Activated T-helper 1 cell treated with anti-CD3 and anti-CD28 coated beads, Interleukin-12 subunit alpha, Interleukin-12 subunit beta, Interleukin-2, Interleukin-4 antibody, amounts not matched to agents 30 ng/mL and 10 ng/mL and 1 ng/mL, durations not matched to agents 14 hours and 24 hours and 36 hours (primary cell): Measurements from ENCODE around the gene PLET1. TPM values are rescaled to one million over a fixed set of nuclear protein-coding genes. Genes with fewer than 3 reads are reported as not detected.

Source experiments
- DNase-seq: peaks from one replicate; pipeline ENCODE4 v3.0.0; 2021; ENCODE audit warnings: low spot score
- H3K27ac Mint-ChIP-seq: one replicate; pipeline ENCODE4 v1.8.0; 2021; ENCODE audit warnings: mild to moderate bottlenecking, mixed read lengths
- H3K27me3 Mint-ChIP-seq: one replicate; pipeline ENCODE4 v1.8.0; 2022; ENCODE audit warnings: mild to moderate bottlenecking, moderate library complexity, mixed read lengths; ENCODE audit not compliant: insufficient read depth
- H3K36me3 Mint-ChIP-seq: one replicate; pipeline ENCODE4 v1.8.0; 2021; ENCODE audit warnings: low read depth, mixed read lengths
- H3K4me1 Mint-ChIP-seq: one replicate; pipeline ENCODE4 v1.8.0; 2021; ENCODE audit warnings: low read depth, mixed read lengths
- H3K4me3 Mint-ChIP-seq: one replicate; pipeline ENCODE4 v1.8.0; 2021; ENCODE audit warnings: mild to moderate bottlenecking, moderate library complexity, mixed read lengths
- H3K9me3 Mint-ChIP-seq: one replicate; pipeline ENCODE4 v1.8.0; 2021; ENCODE audit warnings: mixed read lengths
- intact Hi-C: fragments of 100-400 bp; cut with micrococcal nuclease; formaldehyde crosslinking; loops from one replicate; pipeline ENCODE4 v1.15.1; 2024
- total RNA-seq: library from RNA; stranded (reverse); gene quantifications from 2 replicates; pipeline ENCODE4 v1.2.3, GENCODE V29; 2022

The PLET1 gene
- total RNA-seq, 1 donor from 2014 or later: not detected

GRCh38 chr11:112279901-112280267 lies 19.2 kb upstream of the PLET1 start:
- Mint-ChIP-seq H3K4me3 (peak overlapping the region; percentile 85), H3K4me1 (peaks cover 39% of the 10 kb centered on the region), H3K36me3 (no peaks in the 10 kb centered on the region), H3K9me3 (no peaks in the 10 kb centered on the region), H3K27me3 (peaks cover 4% of the 10 kb centered on the region), H3K27ac (no peak overlapping the region)
- DNase-seq: peak; percentile 60
- intact Hi-C loops: loop anchor here (1.0 to 10.0 kb wide), 7 partner anchors 54 to 405 kb away; partner anchors contain the start of genes ALG9, CFAP68, DLAT and FDXACB1

DNA sequence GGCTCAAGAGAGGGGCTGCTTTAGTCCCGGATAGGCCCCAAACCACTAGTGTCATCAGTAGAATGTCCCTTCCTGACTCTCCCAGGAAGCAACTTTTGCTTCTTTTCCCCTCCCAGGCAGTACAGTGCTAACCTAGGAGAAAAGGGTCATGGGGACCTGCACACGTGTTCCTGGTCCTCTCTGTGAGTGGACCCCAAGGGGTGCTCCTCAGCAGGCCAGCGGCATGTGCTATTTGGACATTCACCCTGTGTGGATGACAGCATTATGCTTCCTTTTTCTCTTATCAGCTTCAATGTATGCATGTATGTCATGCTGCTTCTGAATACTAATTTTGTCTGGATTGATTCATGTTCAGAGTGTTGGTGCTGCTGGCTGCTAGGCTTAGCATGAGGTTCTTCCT lies 18.1 kb upstream of the PLET1 start:
- H3K9me3 Mint-ChIP-seq: no peaks in the 10 kb centered on the region
- no peak for DNase-seq
- intact Hi-C loops: no loop called here
- peaks cover 4% of the 10 kb centered on the region for H3K27me3 Mint-ChIP-seq
- no peaks in the 10 kb centered on the region for H3K36me3 Mint-ChIP-seq
- H3K4me3 Mint-ChIP-seq: no peak overlapping the region
- peaks cover 39% of the 10 kb centered on the region for H3K4me1 Mint-ChIP-seq
- no peak overlapping the region for H3K27ac Mint-ChIP-seq

DNA sequence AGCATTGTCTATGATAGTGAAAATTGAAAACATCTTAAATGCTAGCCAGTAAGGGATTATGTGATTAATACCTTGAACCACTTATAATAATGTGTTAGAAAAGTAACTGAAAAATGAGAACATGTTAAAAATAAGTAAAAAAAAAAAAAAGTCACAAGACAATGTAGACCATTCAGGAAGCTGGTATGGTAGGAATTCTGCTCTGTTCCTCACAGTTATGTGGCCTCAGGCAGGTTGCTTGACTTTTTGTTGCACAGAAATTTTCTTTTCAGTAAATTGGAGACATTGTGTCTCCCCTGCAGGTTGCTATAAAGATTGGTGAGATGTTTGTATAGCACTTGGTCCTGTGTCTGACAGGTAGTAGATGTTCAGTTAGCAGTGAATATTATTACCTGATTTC lies 17.3 kb upstream of the PLET1 start:
- H3K36me3 Mint-ChIP-seq: no peaks in the 10 kb centered on the region
- peaks cover 39% of the 10 kb centered on the region for H3K4me1 Mint-ChIP-seq
- intact Hi-C loops: no loop called here
- no peak for DNase-seq
- no peak overlapping the region for H3K4me3 Mint-ChIP-seq
- no peaks in the 10 kb centered on the region for H3K9me3 Mint-ChIP-seq
- peaks cover 4% of the 10 kb centered on the region for H3K27me3 Mint-ChIP-seq
- no peak overlapping the region for H3K27ac Mint-ChIP-seq

GRCh38 chr11:112277029-112277428 lies 16.4 kb upstream of the PLET1 start:
- Mint-ChIP-seq H3K27ac (no peak overlapping the region), H3K4me3 (no peak overlapping the region), H3K9me3 (no peaks in the 10 kb centered on the region), H3K4me1 (peaks cover 30% of the 10 kb centered on the region), H3K27me3 (peaks cover 4% of the 10 kb centered on the region), H3K36me3 (no peaks in the 10 kb centered on the region)
- DNase-seq: no peak
- intact Hi-C loops: no loop called here

DNA sequence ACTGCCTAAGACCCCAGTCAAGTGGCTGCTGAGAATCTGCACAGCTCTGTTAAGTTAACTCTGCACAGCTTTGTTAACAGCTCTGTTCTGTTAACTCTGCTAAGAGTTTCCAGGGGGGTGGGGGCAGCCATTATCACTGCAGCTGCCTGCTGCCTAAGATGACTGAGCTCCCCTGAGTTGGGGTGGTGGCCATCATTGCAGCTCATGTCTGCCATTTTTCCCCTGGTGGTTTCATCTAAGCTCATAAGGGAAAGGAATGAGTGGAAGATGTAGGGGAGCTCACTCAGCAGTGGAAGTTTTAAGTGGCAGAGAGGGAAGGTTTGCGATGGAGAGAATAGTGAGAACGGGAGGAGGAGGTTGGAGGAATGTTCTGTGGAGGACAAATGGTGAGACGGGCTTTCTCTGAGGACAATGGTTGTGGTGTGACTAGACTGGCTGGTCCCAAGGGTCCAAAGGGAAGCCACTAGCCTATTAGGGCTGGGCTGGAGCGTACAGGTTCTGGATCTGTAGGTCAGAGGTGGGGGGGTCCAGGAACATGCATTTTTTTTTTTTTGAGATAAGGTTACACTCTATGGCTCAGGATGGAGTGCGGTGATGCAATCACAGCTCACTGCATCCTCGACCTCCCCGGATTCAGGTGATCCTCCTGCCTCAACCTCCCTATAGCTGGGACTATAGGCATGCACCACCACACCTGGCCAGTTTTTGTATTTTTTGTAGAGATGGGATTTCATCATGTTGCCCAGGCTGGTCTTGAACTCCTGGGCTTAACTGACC lies 13.5 kb upstream of the PLET1 start:
- Mint-ChIP-seq H3K27me3 (peaks cover 4% of the 10 kb centered on the region), H3K4me3 (no peak overlapping the region), H3K4me1 (peaks cover 12% of the 10 kb centered on the region), H3K27ac (no peak overlapping the region), H3K9me3 (no peaks in the 10 kb centered on the region), H3K36me3 (no peaks in the 10 kb centered on the region)
- intact Hi-C loops: no loop called here
- DNase-seq: no peak

GRCh38 chr11:112273066-112273465 lies 12.4 kb upstream of the PLET1 start:
- no peak for DNase-seq
- intact Hi-C loops: no loop called here
- H3K36me3 Mint-ChIP-seq: no peaks in the 10 kb centered on the region
- H3K27ac Mint-ChIP-seq: no peak overlapping the region
- no peaks in the 10 kb centered on the region for H3K9me3 Mint-ChIP-seq
- H3K27me3 Mint-ChIP-seq: peaks cover 4% of the 10 kb centered on the region
- H3K4me1 Mint-ChIP-seq: peaks cover 12% of the 10 kb centered on the region
- no peak overlapping the region for H3K4me3 Mint-ChIP-seq

DNA sequence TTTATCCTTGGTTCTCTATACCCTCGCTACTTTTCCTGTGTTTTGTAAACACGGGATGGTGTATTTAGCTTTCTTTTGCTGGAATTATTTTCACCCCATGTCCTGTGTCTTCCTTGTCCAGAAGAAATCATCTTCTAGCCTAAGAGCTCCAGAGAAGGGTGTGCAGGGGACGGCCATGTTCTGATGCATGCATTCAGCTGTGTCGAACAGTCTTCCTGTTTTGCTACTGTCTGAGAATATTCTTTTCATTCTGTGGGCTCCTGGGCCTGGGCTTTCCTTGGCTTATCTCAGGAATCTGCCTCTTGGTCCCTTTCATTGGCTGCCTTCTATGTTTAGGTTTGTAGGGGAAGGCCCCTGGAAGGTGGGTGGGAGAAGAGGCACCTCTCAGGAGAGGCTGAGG lies 10.6 kb upstream of the PLET1 start:
- Mint-ChIP-seq H3K4me3 (no peak overlapping the region), H3K27me3 (peaks cover 2% of the 10 kb centered on the region), H3K4me1 (peaks cover 4% of the 10 kb centered on the region), H3K9me3 (no peaks in the 10 kb centered on the region), H3K36me3 (no peaks in the 10 kb centered on the region), H3K27ac (no peak overlapping the region)
- intact Hi-C loops: no loop called here
- no peak for DNase-seq

GRCh38 chr11:112270551-112271180 lies 10.0 kb upstream of the PLET1 start:
- Mint-ChIP-seq H3K4me3 (no peak overlapping the region), H3K27ac (no peak overlapping the region), H3K9me3 (no peaks in the 10 kb centered on the region), H3K4me1 (no peaks in the 10 kb centered on the region), H3K36me3 (no peaks in the 10 kb centered on the region), H3K27me3 (peaks cover 2% of the 10 kb centered on the region)
- intact Hi-C loops: no loop called here
- DNase-seq: no peak

DNA sequence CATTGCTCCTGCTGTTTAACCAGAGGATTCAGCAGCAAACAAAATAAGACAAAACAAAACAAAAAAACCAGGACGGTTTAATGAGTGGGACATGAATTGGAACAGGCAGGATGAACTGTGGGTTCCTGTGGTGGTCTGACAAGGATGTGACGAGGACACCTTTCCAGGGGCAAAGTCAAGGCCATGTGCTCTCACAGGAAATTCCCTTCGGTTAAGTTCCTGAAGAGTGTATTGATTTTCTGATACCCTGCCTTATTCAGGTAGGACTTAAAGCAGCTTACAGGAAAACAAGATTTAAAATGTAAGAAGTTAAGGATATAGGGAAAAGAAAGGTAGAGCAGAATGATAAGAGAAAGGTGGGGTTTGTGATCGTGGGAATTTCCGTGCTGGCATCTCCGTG lies 8.5 kb upstream of the PLET1 start:
- no peak for DNase-seq
- Mint-ChIP-seq H3K27me3 (peaks cover 2% of the 10 kb centered on the region), H3K4me3 (no peak overlapping the region), H3K9me3 (no peaks in the 10 kb centered on the region), H3K27ac (no peak overlapping the region), H3K36me3 (no peaks in the 10 kb centered on the region), H3K4me1 (no peaks in the 10 kb centered on the region)
- intact Hi-C loops: no loop called here

- Mint-ChIP-seq H3K36me3 (no peaks in the 10 kb centered on the region), H3K27ac (no peak overlapping the region), H3K27me3 (peaks cover 2% of the 10 kb centered on the region), H3K9me3 (no peaks in the 10 kb centered on the region), H3K4me3 (no peak overlapping the region), H3K4me1 (no peaks in the 10 kb centered on the region)
- no peak for DNase-seq
- intact Hi-C loops: no loop called here
These were observed 7.7 kb upstream of the PLET1 start for GRCh38 chr11:112268406-112268805.

DNA sequence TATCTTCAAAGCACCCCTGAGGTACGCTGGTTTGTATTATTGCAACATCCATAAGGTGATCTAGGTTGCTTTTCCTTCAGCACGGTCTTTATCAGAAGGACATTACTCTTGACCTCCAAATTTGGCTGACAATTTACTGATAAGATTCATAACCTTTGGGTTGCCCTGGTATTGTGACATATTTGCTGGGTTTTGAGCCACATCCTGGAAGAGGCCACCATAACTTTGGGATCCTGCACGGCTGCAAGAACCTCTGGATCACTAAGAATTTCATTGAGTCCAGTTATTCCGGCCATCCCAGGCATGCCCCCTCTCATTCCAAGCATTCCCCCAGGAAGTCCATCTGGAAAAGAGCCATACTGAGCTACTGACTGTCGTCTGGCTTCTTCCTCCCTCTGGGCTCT lies 6.5 kb upstream of the PLET1 start:
- intact Hi-C loops: no loop called here
- no peaks in the 10 kb centered on the region for H3K4me1 Mint-ChIP-seq
- no peak overlapping the region for H3K27ac Mint-ChIP-seq
- no peaks in the 10 kb centered on the region for H3K36me3 Mint-ChIP-seq
- no peak overlapping the region for H3K4me3 Mint-ChIP-seq
- peaks cover 2% of the 10 kb centered on the region for H3K27me3 Mint-ChIP-seq
- no peaks in the 10 kb centered on the region for H3K9me3 Mint-ChIP-seq
- no peak for DNase-seq

GRCh38 chr11:112266410-112266778 lies 5.7 kb upstream of the PLET1 start:
- no peak for DNase-seq
- Mint-ChIP-seq H3K36me3 (no peaks in the 10 kb centered on the region), H3K27me3 (peaks cover 6% of the 10 kb centered on the region), H3K9me3 (no peaks in the 10 kb centered on the region), H3K4me1 (no peaks in the 10 kb centered on the region), H3K4me3 (no peak overlapping the region), H3K27ac (no peak overlapping the region)
- intact Hi-C loops: no loop called here

- H3K9me3 Mint-ChIP-seq: no peaks in the 10 kb centered on the region
- DNase-seq: no peak
- intact Hi-C loops: no loop called here
- H3K27ac Mint-ChIP-seq: no peak overlapping the region
- no peak overlapping the region for H3K4me3 Mint-ChIP-seq
- H3K27me3 Mint-ChIP-seq: peaks cover 6% of the 10 kb centered on the region
- no peaks in the 10 kb centered on the region for H3K36me3 Mint-ChIP-seq
- H3K4me1 Mint-ChIP-seq: no peaks in the 10 kb centered on the region
These were observed 5.2 kb upstream of the PLET1 start for GRCh38 chr11:112265659-112266409.
